BLaER1 (cell line): Measurements from ENCODE around the gene FOS.

Experiments
- H3K27ac ChIP-seq: shearing (Covaris generic); formaldehyde crosslinking; 2 replicates; pipeline ENCODE4 v1.8.1; 2022
- H3K27me3 ChIP-seq: shearing (Covaris generic); formaldehyde crosslinking; 2 replicates; pipeline ENCODE4 v1.8.1; 2022
- H3K36me3 ChIP-seq: shearing (Covaris generic); formaldehyde crosslinking; 2 replicates; pipeline ENCODE4 v1.8.1; 2022
- H3K4me1 ChIP-seq: shearing (Covaris generic); formaldehyde crosslinking; 2 replicates; pipeline ENCODE4 v1.8.1; 2022
- H3K4me2 ChIP-seq: shearing (Covaris generic); formaldehyde crosslinking; 2 replicates; pipeline ENCODE4 v1.8.1; 2022
- H3K4me3 ChIP-seq: shearing (Covaris generic); formaldehyde crosslinking; 2 replicates; pipeline ENCODE4 v1.8.1; 2022
- H3K9ac ChIP-seq: shearing (Covaris generic); formaldehyde crosslinking; 2 replicates; pipeline ENCODE4 v1.8.1; 2022
- H3K9me3 ChIP-seq: shearing (Covaris generic); formaldehyde crosslinking; 2 replicates; pipeline ENCODE4 v1.8.1; 2022
- H4K20me1 ChIP-seq: shearing (Covaris generic); formaldehyde crosslinking; 2 replicates; pipeline ENCODE4 v1.8.1; 2022
- Cebpa-rat ChIP-seq: shearing (Covaris generic); IDR thresholded peaks from 2 replicates; pipeline ENCODE4 v1.8.1; 2022

The FOS gene

GRCh38 chr14:75249958-75250336 lies 28.7 kb upstream of the FOS start:
- peaks cover 60% of the 10 kb centered on the region for H3K4me1 ChIP-seq
- H3K27ac ChIP-seq: peak overlapping the region; percentile 37; the same call in 1 of the 2 replicates
- TF ChIP-seq Cebpa-rat: 0 out of 2 replicates have a peak, but pooled peaks have one; percentile 21
- no peaks in the 10 kb centered on the region for H3K27me3 ChIP-seq
- no peak overlapping the region for H3K4me3 ChIP-seq
- peak overlapping the region; percentile 74 for H3K4me2 ChIP-seq
- no peaks in the 10 kb centered on the region for H3K9me3 ChIP-seq
- H3K9ac ChIP-seq: no peak overlapping the region
- H3K36me3 ChIP-seq: no peaks in the 10 kb centered on the region
- H4K20me1 ChIP-seq: no peaks in the 10 kb centered on the region

DNA sequence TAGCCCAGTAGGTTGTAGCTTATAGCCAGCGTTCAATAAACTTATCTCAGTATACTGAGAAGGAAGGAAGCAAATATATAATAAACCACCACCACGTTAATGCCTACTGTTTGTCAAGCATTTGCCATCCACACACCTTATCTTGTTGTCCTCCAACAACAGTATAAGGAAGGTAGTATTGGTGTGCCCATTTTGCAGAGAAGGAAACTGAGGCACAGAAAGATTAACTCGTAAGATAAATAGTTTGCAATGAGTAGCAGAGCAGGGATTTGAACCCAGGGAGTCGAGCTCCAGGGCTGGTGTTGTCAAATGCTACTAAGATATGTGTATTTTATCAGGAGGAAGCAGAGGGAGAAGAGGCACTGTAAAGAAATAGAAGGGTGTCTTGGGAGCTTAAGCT lies 27.8 kb upstream of the FOS start:
- Histone ChIP-seq H3K4me3 (no peak overlapping the region), H4K20me1 (no peaks in the 10 kb centered on the region), H3K4me1 (peaks cover 63% of the 10 kb centered on the region), H3K27me3 (no peaks in the 10 kb centered on the region), H3K9me3 (no peaks in the 10 kb centered on the region), H3K36me3 (no peaks in the 10 kb centered on the region), H3K4me2 (no peak overlapping the region), H3K9ac (no peak overlapping the region), H3K27ac (no peak overlapping the region)
- no peak for TF ChIP-seq Cebpa-rat

DNA sequence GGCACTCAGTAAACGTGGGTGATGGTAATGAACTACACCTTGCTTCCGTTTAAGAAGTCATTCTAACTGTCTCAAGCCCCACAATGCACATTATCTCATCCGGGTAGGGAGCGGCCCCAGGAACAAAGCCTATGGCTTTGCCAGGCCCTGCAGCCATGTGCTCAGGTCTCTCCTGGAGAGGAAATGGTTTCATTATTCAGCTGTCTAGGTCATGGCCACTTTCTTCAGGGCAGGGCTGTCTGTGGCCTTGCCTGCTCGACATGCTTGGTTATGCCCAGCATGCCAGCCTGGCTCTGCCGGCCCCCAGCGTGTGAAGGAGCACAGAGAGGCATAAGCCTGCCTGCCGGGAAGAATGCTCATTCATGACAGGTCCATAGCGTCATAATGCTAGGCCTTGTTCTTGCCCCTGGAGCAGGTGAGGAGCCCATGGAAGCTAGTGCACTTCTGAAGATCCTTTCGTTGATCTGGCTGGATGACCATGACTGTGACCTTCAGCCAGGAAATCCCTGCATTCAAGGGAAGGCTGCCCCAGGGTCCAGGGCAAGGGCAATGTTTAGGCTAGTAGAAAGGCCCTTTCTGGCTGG lies 26.3 kb upstream of the FOS start:
- H3K9me3 ChIP-seq: no peaks in the 10 kb centered on the region
- peaks cover 53% of the 10 kb centered on the region for H3K4me1 ChIP-seq
- no peak overlapping the region for H3K4me3 ChIP-seq
- no peak overlapping the region for H3K9ac ChIP-seq
- no peaks in the 10 kb centered on the region for H3K36me3 ChIP-seq
- TF ChIP-seq Cebpa-rat: no peak
- no peak overlapping the region; the same call in 1 of the 2 replicates for H3K27ac ChIP-seq
- H4K20me1 ChIP-seq: no peaks in the 10 kb centered on the region
- no peak overlapping the region for H3K4me2 ChIP-seq
- no peaks in the 10 kb centered on the region for H3K27me3 ChIP-seq

DNA sequence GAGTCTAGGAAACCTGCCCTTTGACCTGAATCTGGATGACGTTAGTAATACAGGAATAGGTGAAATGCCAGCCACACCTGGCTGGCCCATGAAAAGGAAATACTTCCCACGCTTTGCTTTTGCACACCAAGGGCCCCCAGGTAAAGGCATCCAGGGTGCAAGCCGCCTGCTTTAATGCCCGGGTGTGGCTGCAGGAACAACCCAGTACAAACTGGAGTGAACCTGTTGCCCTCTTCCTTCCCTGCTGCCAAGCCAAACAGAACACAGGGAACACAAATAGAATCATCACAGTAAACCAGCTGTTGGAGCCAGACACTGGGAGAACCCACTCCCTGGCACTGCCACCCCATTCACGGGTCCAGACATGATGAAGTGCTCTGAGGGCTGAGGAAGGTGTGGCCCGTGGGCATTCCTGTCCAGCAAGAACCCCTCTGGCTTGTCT lies 24.2 kb upstream of the FOS start:
- peak overlapping the region; percentile 18; the same call in 1 of the 2 replicates for H3K4me2 ChIP-seq
- no peak overlapping the region for H3K9ac ChIP-seq
- no peaks in the 10 kb centered on the region for H4K20me1 ChIP-seq
- H3K4me1 ChIP-seq: peaks cover 50% of the 10 kb centered on the region
- no peaks in the 10 kb centered on the region for H3K36me3 ChIP-seq
- H3K4me3 ChIP-seq: no peak overlapping the region
- no peak overlapping the region for H3K27ac ChIP-seq
- no peaks in the 10 kb centered on the region for H3K27me3 ChIP-seq
- no peaks in the 10 kb centered on the region for H3K9me3 ChIP-seq
- TF ChIP-seq Cebpa-rat: no peak

GRCh38 chr14:75254901-75255584 lies 23.6 kb upstream of the FOS start:
- H3K4me3 ChIP-seq: no peak overlapping the region
- peaks cover 50% of the 10 kb centered on the region for H3K4me1 ChIP-seq
- peak overlapping the region; percentile 18; the same call in 1 of the 2 replicates for H3K4me2 ChIP-seq
- H3K9me3 ChIP-seq: no peaks in the 10 kb centered on the region
- TF ChIP-seq Cebpa-rat: no peak
- H4K20me1 ChIP-seq: no peaks in the 10 kb centered on the region
- no peaks in the 10 kb centered on the region for H3K36me3 ChIP-seq
- no peak overlapping the region for H3K9ac ChIP-seq
- no peaks in the 10 kb centered on the region for H3K27me3 ChIP-seq
- no peak overlapping the region for H3K27ac ChIP-seq

- Histone ChIP-seq H4K20me1 (no peaks in the 10 kb centered on the region), H3K9me3 (no peaks in the 10 kb centered on the region), H3K27ac (peak overlapping the region; percentile 69)
Observed at GRCh38 chr14:75258079-75258802, 20.4 kb upstream of the FOS start.

DNA sequence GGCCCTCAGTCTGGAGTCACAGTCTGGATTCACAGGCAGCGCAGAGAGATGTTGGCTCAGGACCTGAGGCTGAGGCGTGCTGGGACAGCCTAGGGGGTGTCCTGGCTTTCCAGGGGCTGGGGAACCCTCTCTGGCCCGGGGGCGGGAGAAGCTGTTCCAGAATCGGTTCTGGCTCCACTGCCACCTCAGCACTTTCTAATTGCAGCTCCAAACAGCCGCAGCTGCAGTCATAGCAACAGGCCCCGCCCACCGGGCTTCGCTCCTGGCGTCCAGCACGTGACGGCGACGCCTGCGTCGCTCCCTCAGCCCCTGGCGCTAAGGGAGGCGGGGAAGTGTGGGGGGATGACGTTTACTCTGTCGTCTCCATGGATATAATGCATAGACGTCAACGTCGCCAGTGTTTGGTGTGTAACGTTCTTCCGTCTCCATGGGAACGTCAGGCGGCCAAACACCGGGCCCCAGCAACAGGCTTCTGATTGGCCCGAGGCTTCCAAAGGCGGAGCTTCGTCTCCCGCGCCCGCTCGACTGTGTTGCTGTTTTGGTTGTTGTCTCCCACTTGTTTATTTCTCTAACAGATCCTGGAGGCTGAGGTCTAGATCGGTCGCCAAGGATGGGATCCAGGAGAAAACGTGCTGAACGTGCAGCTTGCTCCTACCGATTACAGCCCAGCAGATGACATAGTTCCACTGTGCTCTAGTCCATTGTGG lies 19.7 kb upstream of the FOS start:
- Histone ChIP-seq H3K4me1 (peaks cover 55% of the 10 kb centered on the region), H3K4me2 (peak overlapping the region; percentile 93), H3K27ac (peak overlapping the region; percentile 69), H3K9ac (peak overlapping the region; percentile 76), H3K27me3 (no peaks in the 10 kb centered on the region), H3K4me3 (peak overlapping the region; percentile 67), H3K36me3 (no peaks in the 10 kb centered on the region), H3K9me3 (no peaks in the 10 kb centered on the region), H4K20me1 (no peaks in the 10 kb centered on the region)
- no peak for TF ChIP-seq Cebpa-rat

More at GRCh38 chr14:75258079-75258802, 20.4 kb upstream of the FOS start:
- no peaks in the 10 kb centered on the region for H3K27me3 ChIP-seq
- H3K4me1 ChIP-seq: peaks cover 55% of the 10 kb centered on the region
- peak overlapping the region; percentile 67 for H3K4me3 ChIP-seq
- no peaks in the 10 kb centered on the region for H3K36me3 ChIP-seq
- peak overlapping the region; percentile 93 for H3K4me2 ChIP-seq
- H3K9ac ChIP-seq: peak overlapping the region; percentile 64; the same call in 1 of the 2 replicates
- TF ChIP-seq Cebpa-rat: no peak

GRCh38 chr14:75259510-75259855 lies 19.1 kb upstream of the FOS start:
- H3K4me2 ChIP-seq: peak overlapping the region; percentile 93
- H3K27ac ChIP-seq: peak overlapping the region; percentile 69
- no peaks in the 10 kb centered on the region for H3K36me3 ChIP-seq
- H4K20me1 ChIP-seq: no peaks in the 10 kb centered on the region
- H3K27me3 ChIP-seq: no peaks in the 10 kb centered on the region
- no peaks in the 10 kb centered on the region for H3K9me3 ChIP-seq
- TF ChIP-seq Cebpa-rat: no peak
- H3K4me3 ChIP-seq: peak overlapping the region; percentile 67
- peaks cover 53% of the 10 kb centered on the region for H3K4me1 ChIP-seq
- peak overlapping the region; percentile 76 for H3K9ac ChIP-seq

DNA sequence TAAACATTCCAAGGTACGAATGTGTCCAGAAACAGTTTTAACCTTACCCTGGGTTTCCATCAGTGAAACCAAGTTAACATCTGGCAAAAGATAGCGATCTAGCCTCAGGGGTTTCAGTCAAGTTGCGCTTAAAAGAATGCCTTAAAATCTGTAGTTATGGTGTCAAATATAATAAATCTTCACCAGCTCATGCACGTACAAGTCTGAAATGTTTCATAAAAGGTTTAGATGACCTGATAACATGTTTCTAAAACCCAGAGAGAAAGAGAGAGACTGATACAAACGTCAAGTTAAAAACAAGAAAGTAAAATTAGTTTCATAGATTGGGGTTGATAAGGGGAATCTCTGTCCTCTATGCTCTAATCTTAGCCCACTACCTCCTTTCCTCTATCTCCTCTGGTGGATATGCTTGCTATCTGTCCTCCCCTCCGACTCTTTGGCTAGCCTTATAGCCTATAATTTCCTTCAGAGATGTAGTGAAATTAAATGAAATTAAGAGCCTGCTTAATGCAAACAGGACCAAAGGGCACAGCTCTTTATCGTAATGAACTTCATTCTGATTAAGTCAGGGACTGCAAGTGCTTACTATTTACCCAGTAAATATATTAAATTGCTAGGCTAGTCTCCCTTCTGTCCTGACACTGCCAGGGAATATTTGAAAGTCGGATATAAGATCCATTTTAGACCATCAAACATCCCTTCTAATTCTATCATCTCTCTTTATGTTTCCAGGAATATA lies 18.4 kb upstream of the FOS start:
- H3K4me3 ChIP-seq: peak overlapping the region; percentile 67; the same call in 1 of the 2 replicates
- H3K27me3 ChIP-seq: no peaks in the 10 kb centered on the region
- H3K9ac ChIP-seq: peak overlapping the region; percentile 76; the same call in 1 of the 2 replicates
- no peak for TF ChIP-seq Cebpa-rat
- H3K4me2 ChIP-seq: peak overlapping the region; percentile 93
- peaks cover 46% of the 10 kb centered on the region for H3K4me1 ChIP-seq
- H4K20me1 ChIP-seq: no peaks in the 10 kb centered on the region
- peak overlapping the region; percentile 69; the same call in 1 of the 2 replicates for H3K27ac ChIP-seq
- no peaks in the 10 kb centered on the region for H3K9me3 ChIP-seq
- H3K36me3 ChIP-seq: no peaks in the 10 kb centered on the region
